ENCODE results near the gene SOX2. TPM values are rescaled to one million over a fixed set of nuclear protein-coding genes. Genes with fewer than 3 reads are reported as not detected.
"Not testable (repeated sequence)": the region's sequence is repeated elsewhere in the genome, so short reads cannot be mapped to it uniquely, and the experiment has no call there.

The SOX2 gene

DNA sequence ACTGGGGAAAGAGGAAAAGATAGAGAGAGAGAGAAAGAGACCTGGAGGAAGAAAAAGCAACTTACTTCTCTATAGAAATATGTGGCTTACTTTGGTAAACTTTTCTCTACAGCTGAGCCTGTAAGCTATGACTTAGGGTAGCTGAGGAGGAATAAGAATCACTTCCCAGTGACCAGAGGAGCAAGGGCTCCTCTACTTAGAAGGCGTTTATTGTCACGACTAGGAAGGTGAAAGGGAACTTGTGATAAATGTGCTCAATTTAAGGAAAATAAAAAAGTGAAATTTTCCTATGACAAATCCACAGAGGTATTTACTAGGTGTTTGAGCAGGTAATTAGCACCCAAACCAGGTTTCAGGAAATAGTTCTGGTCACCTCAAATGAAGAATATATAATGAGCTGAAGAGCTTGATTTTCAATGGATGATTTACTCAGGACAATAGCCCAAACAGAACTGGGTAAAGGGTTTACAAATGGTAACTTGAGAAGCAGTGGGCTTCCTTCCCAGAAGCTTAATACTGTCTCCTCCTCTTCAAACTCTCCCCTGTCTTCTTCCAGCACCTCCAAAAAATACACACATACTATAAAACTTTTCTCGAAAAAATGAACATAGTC lies 46.1 kb downstream of the SOX2 start:
- no peak overlapping the region for H3K4ac ChIP-seq (ENCODE audit: low read depth in 1 of 2, low read length in 2 of 2)
- H2BK15ac ChIP-seq (ENCODE audit: low read depth, poor library complexity, severe bottlenecking) = no peak overlapping the region
- 0% methylated on average over 2 of the region's 3 CpGs for WGBS

DNA sequence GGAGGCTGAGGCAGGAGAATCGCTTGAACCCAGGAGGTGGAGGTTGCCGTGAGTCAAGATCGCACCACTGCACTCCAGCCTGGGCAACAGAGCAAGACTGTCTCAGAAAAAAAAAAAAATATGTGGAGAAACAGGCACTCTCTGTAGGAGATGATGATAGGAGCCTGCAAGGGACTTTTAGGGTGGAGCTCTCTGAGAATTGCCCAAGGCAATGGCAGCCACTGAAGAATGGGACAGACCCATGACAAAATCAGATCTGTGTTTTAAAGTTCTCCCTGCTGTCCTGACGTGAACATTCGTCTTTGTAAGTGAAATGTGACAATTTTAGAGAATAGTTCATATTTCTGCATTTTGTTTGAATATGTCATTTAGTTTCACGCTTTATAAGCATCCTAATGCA lies 50.2 kb downstream of the SOX2 start:
- DNase-seq = no peak

More for the DNA sequence above, 46.1 kb downstream of the SOX2 start:
- Histone ChIP-seq H2BK120ac (ENCODE audit: low read depth, low read length) (no peak overlapping the region), H3K27ac (ENCODE audit: low read length, poor library complexity, severe bottlenecking) (no peak overlapping the region), H3K4me2 (ENCODE audit: low read length, poor library complexity, severe bottlenecking) (no peak overlapping the region), H3K4me3 (ENCODE audit: insufficient read depth in 1 of 2, low read depth in 1 of 2, low read length in 2 of 2) (no peak overlapping the region), H2AK5ac (ENCODE audit: low read length, severe bottlenecking) (no peak overlapping the region), H3K79me1 (replicated peaks; ENCODE audit: low read length, poor library complexity, severe bottlenecking) (no peaks in the 10 kb centered on the region), H4K91ac (ENCODE audit: low read length) (no peak overlapping the region), H3K14ac (ENCODE audit: low read length in 2 of 2) (no peak overlapping the region), H3K18ac (ENCODE audit: low read depth in 1 of 2, low read length in 2 of 2) (no peak overlapping the region), H3K27me3 (ENCODE audit: control insufficient read depth in 1 of 2, insufficient read depth in 1 of 2, low read length in 2 of 2) (peaks cover 0 to 16% of the 10 kb centered on the region in 2 experiments), H2BK5ac (ENCODE audit: low read depth, low read length, poor library complexity, severe bottlenecking) (no peak overlapping the region), H2AFZ (ENCODE audit: low read depth, low read length) (no peak overlapping the region), H3K9ac (ENCODE audit: low read length) (no peak overlapping the region), H4K8ac (ENCODE audit: low read length) (no peak overlapping the region), H3K9me3 (ENCODE audit: control insufficient read depth, low read length) (no peaks in the 10 kb centered on the region), H3K36me3 (ENCODE audit: control insufficient read depth in 1 of 2, insufficient read depth in 2 of 2, low read depth in 1 of 2, low read length in 2 of 2) (no peaks in the 10 kb centered on the region), H3K23ac (ENCODE audit: low read length in 2 of 2) (no peak overlapping the region), H2BK12ac (ENCODE audit: low read length in 2 of 2) (no peak overlapping the region), H3K4me1 (ENCODE audit: control insufficient read depth, insufficient read depth, low read depth, low read length) (no peaks in the 10 kb centered on the region)
- no peak for DNase-seq

DNA sequence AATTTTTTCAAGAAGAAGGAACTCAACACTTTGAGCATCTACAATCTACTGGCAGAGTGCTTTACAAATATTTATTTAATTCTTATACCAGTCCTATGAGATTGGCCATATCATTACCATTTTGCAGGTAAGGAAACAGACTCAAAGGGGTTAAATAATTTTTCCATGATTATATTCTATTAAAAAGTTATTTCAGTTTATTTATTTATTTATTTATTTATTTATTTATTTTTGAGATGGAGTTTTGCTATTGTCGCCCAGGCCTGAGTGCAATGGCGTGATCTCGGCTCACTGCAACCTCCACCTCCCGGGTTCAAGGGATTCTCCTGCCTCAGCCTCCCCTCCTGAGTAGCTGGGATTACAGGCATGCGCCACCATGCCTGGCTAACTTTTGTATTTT lies 52.3 kb downstream of the SOX2 start:
- H2BK120ac ChIP-seq (ENCODE audit: low read depth, low read length) = not testable (repeated sequence)

More for the DNA sequence above, 50.2 kb downstream of the SOX2 start:
- Histone ChIP-seq H2AK5ac (ENCODE audit: low read length, severe bottlenecking) (no peak overlapping the region), H3K23ac (ENCODE audit: low read length in 2 of 2) (no peak overlapping the region), H3K4ac (ENCODE audit: low read depth in 1 of 2, low read length in 2 of 2) (no peak overlapping the region), H3K9ac (ENCODE audit: low read length) (no peak overlapping the region), H3K4me1 (ENCODE audit: control insufficient read depth, insufficient read depth, low read depth, low read length) (no peaks in the 10 kb centered on the region), H2BK12ac (ENCODE audit: low read length in 2 of 2) (no peak overlapping the region), H3K79me1 (replicated peaks; ENCODE audit: low read length, poor library complexity, severe bottlenecking) (no peaks in the 10 kb centered on the region), H3K27me3 (ENCODE audit: control insufficient read depth in 1 of 2, insufficient read depth in 1 of 2, low read length in 2 of 2) (peaks cover 0 to under 1% of the 10 kb centered on the region in 2 experiments), H3K4me3 (ENCODE audit: insufficient read depth in 1 of 2, low read depth in 1 of 2, low read length in 2 of 2) (no peak overlapping the region), H4K91ac (ENCODE audit: low read length) (no peak overlapping the region), H2BK15ac (ENCODE audit: low read depth, poor library complexity, severe bottlenecking) (no peak overlapping the region), H2BK120ac (ENCODE audit: low read depth, low read length) (no peak overlapping the region), H2BK5ac (ENCODE audit: low read depth, low read length, poor library complexity, severe bottlenecking) (no peak overlapping the region), H3K9me3 (ENCODE audit: control insufficient read depth, low read length) (no peaks in the 10 kb centered on the region), H3K27ac (ENCODE audit: low read length, poor library complexity, severe bottlenecking) (no peak overlapping the region), H2AFZ (ENCODE audit: low read depth, low read length) (no peak overlapping the region), H3K4me2 (ENCODE audit: low read length, poor library complexity, severe bottlenecking) (no peak overlapping the region), H3K36me3 (ENCODE audit: control insufficient read depth in 1 of 2, insufficient read depth in 2 of 2, low read depth in 1 of 2, low read length in 2 of 2) (no peaks in the 10 kb centered on the region), H3K14ac (ENCODE audit: low read length in 2 of 2) (no peak overlapping the region), H3K18ac (ENCODE audit: low read depth in 1 of 2, low read length in 2 of 2) (no peak overlapping the region), H4K8ac (ENCODE audit: low read length) (no peak overlapping the region)
- 98% methylated on average over 6 of the region's 6 CpGs for WGBS

More for the DNA sequence above, 52.3 kb downstream of the SOX2 start:
- not testable (repeated sequence) for H2BK12ac ChIP-seq (ENCODE audit: low read length in 2 of 2); H3K27me3 ChIP-seq (ENCODE audit: control insufficient read depth in 1 of 2, insufficient read depth in 1 of 2, low read length in 2 of 2); H3K9ac ChIP-seq (ENCODE audit: low read length); H4K8ac ChIP-seq (ENCODE audit: low read length); H3K36me3 ChIP-seq (ENCODE audit: control insufficient read depth in 1 of 2, insufficient read depth in 2 of 2, low read depth in 1 of 2, low read length in 2 of 2); H3K79me1 ChIP-seq (replicated peaks; ENCODE audit: low read length, poor library complexity, severe bottlenecking); H3K4me2 ChIP-seq (ENCODE audit: low read length, poor library complexity, severe bottlenecking); H3K4ac ChIP-seq (ENCODE audit: low read depth in 1 of 2, low read length in 2 of 2); H2AK5ac ChIP-seq (ENCODE audit: low read length, severe bottlenecking); H3K4me3 ChIP-seq (ENCODE audit: insufficient read depth in 1 of 2, low read depth in 1 of 2, low read length in 2 of 2); H3K23ac ChIP-seq (ENCODE audit: low read length in 2 of 2); H2BK5ac ChIP-seq (ENCODE audit: low read depth, low read length, poor library complexity, severe bottlenecking); H2AFZ ChIP-seq (ENCODE audit: low read depth, low read length); H3K9me3 ChIP-seq (ENCODE audit: control insufficient read depth, low read length); DNase-seq; H2BK15ac ChIP-seq (ENCODE audit: low read depth, poor library complexity, severe bottlenecking); H4K91ac ChIP-seq (ENCODE audit: low read length); H3K4me1 ChIP-seq (ENCODE audit: control insufficient read depth, insufficient read depth, low read depth, low read length); H3K27ac ChIP-seq (ENCODE audit: low read length, poor library complexity, severe bottlenecking); H3K18ac ChIP-seq (ENCODE audit: low read depth in 1 of 2, low read length in 2 of 2)
- H3K14ac ChIP-seq (ENCODE audit: low read length in 2 of 2) = peak overlapping the region in 1 of 2 experiments; percentile 36
- WGBS = 98% methylated on average over 5 of the region's 5 CpGs

Small RNA genes within 50 kb of the gene (small RNA-seq; reads per million reads assigned to genes)
- not detected for gene RF01954 (ENCODE audit: low read depth)

All from mesenchymal stem cell (in vitro differentiated cells and primary cell).